Activated CD4-positive, alpha-beta T cell treated with anti-CD3 and anti-CD28 coated beads for 48 hours (primary cell): Measurements from ENCODE around the gene KLKB1.
"Not testable (repeated sequence)": the region's sequence is repeated elsewhere in the genome, so short reads cannot be mapped to it uniquely, and the experiment has no call there.

Experiments
- DNase-seq: peaks from one replicate; pipeline ENCODE4 v3.0.0-alpha.2; 2020

The KLKB1 gene

DNA sequence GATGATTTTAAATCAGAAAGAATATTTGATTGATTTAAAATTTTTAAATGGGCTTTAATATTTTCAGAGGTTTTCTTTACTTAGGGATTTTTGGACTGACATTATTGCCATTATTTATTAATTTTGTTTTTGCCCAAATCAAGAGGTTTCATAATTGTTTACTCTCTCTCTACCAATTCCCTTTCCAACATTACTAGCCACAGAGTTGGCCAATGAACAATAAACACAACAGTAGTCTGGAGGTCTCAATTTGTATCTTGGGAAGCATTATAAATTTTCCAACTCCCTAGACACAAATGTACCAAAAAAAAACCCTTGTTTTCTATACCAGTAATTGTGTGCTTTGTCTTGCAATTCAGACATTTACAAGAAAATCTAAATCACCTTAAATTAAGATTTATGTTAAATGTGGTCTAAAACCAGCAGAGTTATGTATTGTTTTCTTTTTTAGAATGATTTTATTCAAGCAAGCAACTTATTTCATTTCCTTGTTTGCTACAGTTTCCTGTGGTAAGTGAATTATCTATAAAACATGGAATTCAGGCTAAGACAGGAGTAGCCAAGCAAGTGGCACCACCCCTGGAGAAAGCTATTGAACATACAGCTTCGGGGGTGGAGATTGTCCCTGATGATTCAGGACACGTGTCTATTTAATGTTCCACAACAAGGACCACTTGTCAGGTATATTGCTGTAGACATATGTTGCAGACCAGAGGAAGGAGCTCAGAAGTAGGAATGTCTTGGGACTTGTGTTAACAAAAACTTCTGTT, 622 bp downstream of the KLKB1 start:
- DNase-seq = no peak

DNA sequence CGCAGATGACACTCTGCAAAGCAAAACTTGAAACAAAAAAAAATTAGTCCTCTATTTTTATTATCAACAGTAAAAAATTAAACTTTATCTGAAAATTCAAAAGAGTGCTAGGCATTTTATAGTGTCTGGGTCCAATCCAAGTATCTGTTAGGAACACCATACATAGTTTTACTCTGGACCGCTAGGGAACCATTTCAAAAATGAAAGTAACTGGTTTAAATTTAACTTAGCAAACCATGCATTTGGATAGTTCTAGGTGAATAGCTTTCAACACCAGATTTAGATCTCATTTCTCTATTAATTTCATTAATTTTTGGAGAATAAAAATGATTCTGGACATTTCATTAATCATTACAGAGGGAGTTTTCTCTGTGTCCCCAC, 1.2 kb downstream of the KLKB1 start:
- no peak for DNase-seq

DNA sequence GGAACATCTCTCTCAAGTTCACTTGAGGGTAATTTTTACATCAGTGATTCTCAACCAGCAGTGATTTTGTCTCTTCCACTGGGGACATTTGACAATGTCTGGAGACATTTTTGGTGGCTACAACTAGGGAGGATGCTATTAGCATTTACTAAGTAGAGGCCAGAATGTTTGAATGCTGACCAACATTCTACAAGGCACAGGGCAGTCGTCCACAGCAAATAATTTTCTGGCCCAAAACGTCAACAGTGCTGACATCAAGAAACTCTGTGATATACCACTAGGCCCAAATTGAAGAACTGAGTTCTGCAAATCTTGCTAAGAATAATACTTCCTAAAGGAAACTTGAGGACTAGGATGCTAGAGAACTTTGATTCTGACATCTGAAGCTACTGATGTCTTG, 7.1 kb downstream of the KLKB1 start:
- no peak for DNase-seq

GRCh38 chr4:186236126-186236525, 8.8 kb downstream of the KLKB1 start:
- no peak for DNase-seq

GRCh38 chr4:186240452-186240847, 13.1 kb downstream of the KLKB1 start:
- no peak for DNase-seq

DNA sequence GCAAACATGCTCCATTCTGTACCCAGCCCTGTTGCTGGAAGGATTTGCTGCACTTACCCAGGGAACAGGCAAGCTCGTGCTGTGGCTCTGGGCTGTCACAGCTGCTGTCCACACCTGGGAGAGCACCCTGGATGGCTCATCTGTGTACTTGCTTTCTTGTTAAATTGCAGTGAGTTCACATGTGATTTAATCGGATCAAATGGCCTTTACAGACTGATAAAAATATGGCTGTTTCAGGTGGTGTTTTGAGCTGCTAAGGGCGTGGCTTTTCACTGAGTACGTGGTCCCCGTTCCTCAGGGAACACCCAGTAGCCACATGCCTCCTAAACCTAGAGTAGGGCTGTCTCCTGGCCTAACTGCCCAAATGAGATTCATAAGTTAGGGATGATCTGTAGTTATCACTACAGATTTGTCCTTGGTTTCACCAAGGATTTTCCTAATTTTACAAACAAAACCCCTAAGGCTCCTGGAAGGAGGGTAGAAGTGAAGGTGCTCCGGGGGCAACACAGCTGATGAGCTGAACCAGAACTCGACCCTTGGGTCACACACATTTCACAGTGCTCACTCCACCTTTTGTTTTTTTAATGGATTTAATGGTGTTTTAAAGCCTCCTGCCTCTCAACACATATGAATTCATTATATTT, 13.7 kb downstream of the KLKB1 start:
- no peak for DNase-seq

DNA sequence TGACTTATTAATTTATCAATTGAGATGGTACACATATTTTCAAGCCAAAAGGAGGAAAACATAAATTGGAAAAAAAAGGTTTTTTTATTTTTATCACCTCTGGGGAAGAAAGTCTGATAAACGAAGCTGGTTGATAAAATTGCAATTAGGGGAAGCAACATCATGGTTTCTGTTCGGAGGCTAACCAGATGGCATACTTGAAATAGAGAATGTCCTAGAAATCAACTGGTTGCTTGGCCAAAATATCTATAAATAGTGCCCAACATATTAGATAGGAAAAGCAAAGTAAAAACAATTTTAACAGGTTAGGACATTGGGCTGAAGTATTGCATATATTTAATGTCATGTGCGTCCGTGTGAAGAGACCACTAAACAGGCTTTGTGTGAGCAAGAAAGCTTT, 14.3 kb downstream of the KLKB1 start:
- no peak for DNase-seq

GRCh38 chr4:186242031-186242430, 14.7 kb downstream of the KLKB1 start:
- DNase-seq = not testable (repeated sequence)

DNA sequence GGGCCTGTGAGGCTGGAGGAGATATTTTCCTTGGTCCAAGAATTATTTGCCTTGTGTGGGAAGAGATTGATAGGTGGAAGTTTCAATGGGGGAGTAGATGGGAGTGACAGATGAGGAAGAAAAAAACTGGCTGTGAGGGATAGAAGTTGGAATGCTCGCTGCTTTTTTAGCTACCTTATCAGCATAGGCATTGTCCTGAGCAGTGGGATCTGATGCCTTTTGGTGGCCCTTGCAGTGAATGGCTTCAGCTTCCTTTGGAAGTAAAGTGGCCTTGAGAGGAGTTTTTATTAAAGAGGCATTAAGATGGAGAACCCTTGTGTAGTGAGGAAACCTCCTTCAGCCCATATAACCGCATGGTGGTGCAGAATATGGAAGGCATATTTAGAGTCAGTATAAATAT, 16.0 kb downstream of the KLKB1 start:
- no peak for DNase-seq

DNA sequence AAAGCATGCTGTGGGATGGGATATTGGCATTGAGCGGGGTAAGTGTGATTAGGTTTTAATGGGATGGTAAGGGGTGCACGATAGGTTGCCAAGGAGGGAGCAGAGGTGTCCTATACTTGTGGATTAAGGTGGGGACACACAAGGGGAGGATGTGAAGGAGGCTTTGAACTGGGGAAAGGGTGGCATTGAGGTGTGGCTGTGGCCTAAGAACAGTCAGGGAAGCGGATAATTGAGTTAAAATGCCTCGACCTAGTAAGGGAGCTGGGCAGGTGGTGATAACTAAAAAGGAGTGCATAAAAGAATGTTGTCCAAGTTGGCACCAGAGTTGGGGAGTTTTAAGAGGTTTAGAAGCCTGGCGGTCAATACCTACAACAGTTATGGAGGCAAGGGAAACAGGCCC, 17.5 kb downstream of the KLKB1 start:
- no peak for DNase-seq

- not testable (repeated sequence) for DNase-seq
Measured at GRCh38 chr4:186247062-186247752, 19.9 kb downstream of the KLKB1 start.

DNA sequence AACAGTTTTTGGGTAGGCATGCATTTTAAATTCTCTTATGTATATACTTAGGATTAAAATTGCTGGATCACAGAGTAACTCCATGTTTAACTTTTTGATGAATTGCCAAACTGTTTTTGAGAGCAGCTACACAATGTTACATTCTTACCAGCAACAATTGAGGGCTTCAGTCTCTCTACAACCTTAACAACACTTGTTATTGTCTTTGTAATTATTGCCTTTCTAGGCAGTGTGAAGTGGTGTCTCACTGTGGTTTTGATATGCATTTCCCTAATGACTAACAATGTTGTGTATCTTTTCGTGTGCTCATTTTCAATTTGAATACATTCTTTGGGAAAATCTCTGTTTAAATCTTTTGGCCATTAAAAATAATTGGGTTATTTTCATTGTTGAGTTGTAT, 21.3 kb downstream of the KLKB1 start:
- no peak for DNase-seq

DNA sequence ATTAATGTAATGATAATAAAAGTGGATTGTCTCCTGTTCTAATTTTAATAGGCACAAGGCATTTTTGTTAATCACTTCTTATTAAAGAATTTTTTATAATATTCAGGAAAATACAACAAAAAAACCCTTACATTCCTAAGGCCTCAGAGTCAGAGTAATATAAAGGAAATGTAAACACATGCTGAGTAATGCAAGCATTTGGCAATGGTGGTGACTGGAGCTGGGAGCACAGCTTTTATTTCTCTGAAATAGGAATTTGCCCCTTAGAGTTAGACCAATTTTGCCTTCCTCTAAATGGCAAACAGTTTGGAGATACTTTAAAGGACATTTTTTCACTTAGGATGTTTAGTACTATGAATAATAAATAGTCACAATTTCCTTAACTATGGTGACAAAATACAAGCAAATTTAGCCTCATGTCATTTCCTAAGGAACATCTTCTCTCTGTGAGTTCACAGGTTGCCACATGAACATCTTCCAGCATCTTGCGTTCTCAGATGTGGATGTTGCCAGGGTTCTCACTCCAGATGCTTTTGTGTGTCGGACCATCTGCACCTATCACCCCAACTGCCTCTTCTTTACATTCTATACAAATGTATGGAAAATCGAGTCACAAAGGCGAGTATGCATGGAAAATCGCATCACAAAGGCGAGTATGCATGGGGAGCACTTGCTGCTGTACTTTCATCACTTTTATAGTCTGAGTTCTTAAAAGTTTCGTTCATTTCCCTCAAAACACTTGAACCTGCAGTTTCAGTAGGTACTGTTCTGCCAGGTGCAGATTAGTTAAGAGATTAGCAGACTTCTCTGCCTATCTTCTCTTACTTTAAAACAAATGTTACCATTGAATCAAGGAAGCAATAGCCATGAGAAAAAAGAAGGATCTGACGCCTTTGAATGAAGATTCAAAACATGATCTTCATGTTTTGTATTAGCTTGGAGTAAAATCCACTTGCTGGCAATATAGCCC, 22.8 kb downstream of the KLKB1 start:
- no peak for DNase-seq

DNA sequence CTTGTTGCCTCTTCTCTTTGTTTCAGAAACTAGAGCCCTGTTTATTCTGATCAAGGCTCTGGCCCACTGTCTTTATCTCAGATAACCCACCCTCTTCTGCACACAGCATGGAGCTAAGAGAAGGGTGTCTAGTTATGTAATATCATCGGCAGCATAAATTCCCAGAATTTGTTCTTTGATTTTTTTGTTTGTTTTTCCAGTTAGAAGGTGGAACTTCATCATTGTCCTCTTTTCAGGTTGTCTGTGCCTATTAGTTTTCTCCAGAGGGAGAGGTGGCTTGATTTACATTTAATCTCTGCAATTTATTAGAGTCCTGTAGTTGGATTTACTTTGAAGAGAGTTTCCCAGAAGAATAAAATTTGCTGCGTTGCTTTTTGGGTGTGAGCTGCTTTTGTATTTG, 23.5 kb downstream of the KLKB1 start:
- DNase-seq = no peak

GRCh38 chr4:186255122-186255521, 27.8 kb downstream of the KLKB1 start:
- no peak for DNase-seq

DNA sequence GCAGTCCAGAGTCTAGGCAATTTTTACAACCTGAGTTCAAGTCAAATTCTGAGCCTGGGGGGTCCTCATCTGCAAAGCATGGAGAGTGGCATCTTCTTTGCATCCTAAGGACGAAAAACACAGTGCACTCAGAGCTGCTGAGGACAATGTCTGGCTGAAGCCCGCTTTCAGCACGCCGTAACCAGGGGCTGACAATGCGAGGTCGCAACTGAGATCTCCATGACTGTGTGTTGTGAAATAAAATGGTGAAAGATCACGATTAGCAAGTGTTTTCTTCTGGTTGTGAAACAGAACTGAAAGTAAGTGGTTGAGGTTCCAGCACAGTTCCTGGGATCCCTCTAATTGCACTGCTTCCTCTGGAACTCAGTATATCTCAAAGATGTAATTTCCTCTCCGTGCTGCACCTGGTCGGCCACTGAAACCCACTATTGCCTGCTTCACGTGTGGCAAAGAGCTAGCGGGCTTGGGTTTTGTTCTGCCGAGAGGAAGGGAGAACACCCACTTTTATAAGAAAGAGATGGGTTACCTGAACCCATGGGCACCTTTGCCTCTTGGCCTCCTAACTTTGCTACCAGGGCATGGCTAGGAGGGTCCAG, 31.0 kb downstream of the KLKB1 start:
- no peak for DNase-seq

DNA sequence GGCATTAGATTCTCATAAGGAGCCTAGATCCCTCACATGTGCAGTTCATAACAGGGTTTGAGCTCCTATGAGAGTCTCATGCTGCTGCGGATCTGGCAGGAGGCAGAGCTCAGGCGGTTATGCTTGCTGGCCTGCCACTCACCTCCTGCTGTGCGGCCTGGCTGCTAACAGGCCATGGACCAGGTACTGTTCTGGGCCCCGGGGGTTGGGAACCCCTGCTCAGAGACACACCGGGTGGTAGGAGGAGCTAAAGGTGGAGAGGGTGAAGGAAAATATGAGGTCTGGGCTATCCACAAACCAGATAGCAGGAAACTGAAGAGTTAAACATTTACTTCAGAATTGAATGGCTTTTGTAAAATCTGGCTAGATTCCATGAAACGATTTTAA, 32.8 kb downstream of the KLKB1 start:
- no peak for DNase-seq

DNA sequence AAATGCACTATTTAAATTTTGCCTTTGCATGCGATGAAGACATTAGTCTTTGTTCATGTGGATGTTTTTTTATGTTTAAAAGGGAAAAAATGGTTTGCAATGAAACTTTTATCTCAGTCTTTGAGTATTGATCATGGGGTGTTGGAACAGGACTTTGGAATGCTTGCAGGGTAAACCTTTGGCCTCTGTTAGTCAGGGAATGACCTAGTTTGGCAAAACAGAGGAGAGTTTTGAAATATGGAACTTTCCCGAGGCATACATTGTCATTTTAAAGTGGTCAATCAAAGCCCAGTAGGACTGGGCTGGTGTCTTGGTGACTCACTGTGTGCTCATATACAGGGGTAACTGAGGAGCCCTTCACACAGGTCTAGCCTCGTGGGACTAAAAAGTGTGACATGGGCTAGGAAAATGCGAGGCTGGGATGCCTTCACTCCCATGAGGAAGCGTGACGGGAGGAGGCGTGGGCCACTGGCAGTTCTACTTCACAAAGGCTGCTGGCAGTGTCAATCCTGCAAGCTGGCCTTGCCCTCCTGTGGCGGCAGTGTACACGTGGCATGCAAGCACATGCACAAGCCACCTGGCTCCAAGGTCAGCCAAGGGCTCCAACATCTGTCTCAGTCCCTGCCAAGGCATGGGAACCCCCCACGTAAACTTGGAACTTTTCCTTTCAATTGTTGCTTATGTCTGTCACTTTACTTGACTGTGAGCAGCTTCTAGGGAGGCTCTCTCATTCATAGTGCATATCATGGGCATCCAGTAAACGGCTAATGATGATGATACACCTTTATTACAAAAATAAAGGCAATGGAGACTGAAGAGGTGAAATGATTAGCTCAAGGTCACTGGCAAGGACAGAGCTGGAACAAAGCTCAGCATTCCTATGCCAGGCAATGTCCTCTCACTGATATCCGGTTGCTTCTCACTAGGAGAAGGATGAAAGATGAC, 33.5 kb downstream of the KLKB1 start:
- no peak for DNase-seq

GRCh38 chr4:186264660-186265059, 37.4 kb downstream of the KLKB1 start:
- no peak for DNase-seq

- not testable (repeated sequence) for DNase-seq
Measured at GRCh38 chr4:186265250-186265649, 37.9 kb downstream of the KLKB1 start.
